Loucy (cell line): ENCODE data around the gene FGR.

Experiments
- CTCF ChIP-seq: fragments of 200-600 bp; sonication (generic); conservative IDR thresholded peaks from 2 replicates; pipeline ENCODE4 v1.5.1; 2014; ENCODE audit warnings: mild to moderate bottlenecking, antibody characterized with exemption, low read length
- EZH2phosphoT487 ChIP-seq: fragments of 200-600 bp; IDR thresholded peaks from 2 replicates; pipeline ENCODE4 v1.6.1; 2018; ENCODE audit warnings: antibody characterized with exemption, mild to moderate bottlenecking, moderate library complexity, borderline replicate concordance

- TF ChIP-seq CTCF: peak; percentile 39
- no peak for TF ChIP-seq EZH2phosphoT487
Measured at GRCh38 chr1:27602462-27603308, 32.3 kb downstream of the FGR start.
